AG04449 (cell line): ENCODE data around the gene SMIM29.
A peak's percentile ranks its signal among the peaks of the same experiment; 100 is the strongest.

ENCODE experiments used
- CTCF ChIA-PET: fragments of 350-600 bp; formaldehyde crosslinking; extraction: SDS; loops from one replicate; lab custom pipeline; 2021; ENCODE audit warnings: antibody characterized with exemption; lab: Yijun Ruan, JAX
- POLR2A ChIA-PET: fragments of 400-600, 350-600 bp; formaldehyde crosslinking; extraction: SDS; loops from one replicate; lab custom pipeline; 2020; ENCODE audit warnings: antibody characterized with exemption, inconsistent platforms; lab: Yijun Ruan, JAX
- DNase-seq: peaks from one replicate; pipeline ENCODE4 v3.0.0-alpha.2; 2010; ENCODE audit warnings: low read depth, low spot score
- H3K4me3 ChIP-seq: 2 replicates; pipeline ENCODE4 v1.5.1; 2011; ENCODE audit warnings: low read depth, mild to moderate bottlenecking, control low read depth, low read length
- TF ChIP-seq, protein P1 (sequence below): IDR thresholded peaks from one replicate; pipeline ENCODE4 v1.5.1; 2011; ENCODE audit warnings: mild to moderate bottlenecking, moderate library complexity, low read length, control low read depth, inconsistent platforms; ENCODE audit not compliant: insufficient read depth; ENCODE audit errors: missing control alignments

SMIM29 gene

DNA sequence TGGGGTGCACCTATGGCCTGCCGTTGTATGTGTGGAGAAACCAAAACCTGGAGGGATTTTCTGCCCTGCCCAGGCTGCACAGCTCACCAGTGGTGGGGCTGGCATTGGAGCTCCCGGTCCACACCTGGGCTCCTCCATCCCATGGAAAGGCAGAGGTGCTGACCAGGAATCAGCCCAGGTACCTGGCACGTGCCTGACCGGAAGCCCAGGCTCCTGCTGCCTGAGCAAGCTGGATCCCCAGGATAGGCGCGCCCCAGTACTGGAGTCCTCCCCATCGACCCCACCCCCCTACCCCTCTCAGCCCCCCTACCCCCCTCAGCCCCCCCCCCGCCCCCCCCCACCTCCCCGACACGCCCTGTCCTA, 52.0 kb downstream of the SMIM29 start:
- DNase-seq: no peak
- ChIA-PET CTCF (interaction anchor here (0.6 to 8.4 kb wide), 34 partner anchors 9 to 610 kb away, joined by 3 to 92 read pairs (median 8); partner anchors contain the start of genes HMGA1, NUDT3 and SMIM29), POLR2A (interaction anchor here (1.0 kb wide), 1 partner anchor 229 kb away, joined by 3 read pairs; no protein-coding TSS in a partner anchor)
- peak overlapping the region; percentile 59 for H3K4me3 ChIP-seq
- TF ChIP-seq, protein P1, sequence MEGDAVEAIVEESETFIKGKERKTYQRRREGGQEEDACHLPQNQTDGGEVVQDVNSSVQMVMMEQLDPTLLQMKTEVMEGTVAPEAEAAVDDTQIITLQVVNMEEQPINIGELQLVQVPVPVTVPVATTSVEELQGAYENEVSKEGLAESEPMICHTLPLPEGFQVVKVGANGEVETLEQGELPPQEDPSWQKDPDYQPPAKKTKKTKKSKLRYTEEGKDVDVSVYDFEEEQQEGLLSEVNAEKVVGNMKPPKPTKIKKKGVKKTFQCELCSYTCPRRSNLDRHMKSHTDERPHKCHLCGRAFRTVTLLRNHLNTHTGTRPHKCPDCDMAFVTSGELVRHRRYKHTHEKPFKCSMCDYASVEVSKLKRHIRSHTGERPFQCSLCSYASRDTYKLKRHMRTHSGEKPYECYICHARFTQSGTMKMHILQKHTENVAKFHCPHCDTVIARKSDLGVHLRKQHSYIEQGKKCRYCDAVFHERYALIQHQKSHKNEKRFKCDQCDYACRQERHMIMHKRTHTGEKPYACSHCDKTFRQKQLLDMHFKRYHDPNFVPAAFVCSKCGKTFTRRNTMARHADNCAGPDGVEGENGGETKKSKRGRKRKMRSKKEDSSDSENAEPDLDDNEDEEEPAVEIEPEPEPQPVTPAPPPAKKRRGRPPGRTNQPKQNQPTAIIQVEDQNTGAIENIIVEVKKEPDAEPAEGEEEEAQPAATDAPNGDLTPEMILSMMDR: no peak
